HL-60 (cell line): ENCODE measurements around the gene DPP8.

Experiments used
- CTCF ChIP-seq: IDR thresholded peaks from one replicate; pipeline ENCODE4 v1.5.1; 2011; ENCODE audit warnings: low read length, control low read depth, inconsistent platforms; ENCODE audit not compliant: insufficient read depth
- POLR2AphosphoS5 ChIP-seq: IDR thresholded peaks from 2 replicates; pipeline ENCODE4 v1.6.1; 2012; ENCODE audit warnings: low read depth
- REST ChIP-seq: IDR thresholded peaks from 2 replicates; pipeline ENCODE4 v1.6.1; 2012; ENCODE audit warnings: low read depth; ENCODE audit not compliant: insufficient replicate concordance
- SPI1 ChIP-seq: IDR thresholded peaks from 2 replicates; pipeline ENCODE4 v1.6.1; 2012; ENCODE audit warnings: low read depth, mild to moderate bottlenecking, borderline replicate concordance

- TF ChIP-seq CTCF = no peak
- TF ChIP-seq POLR2AphosphoS5 = no peak
- TF ChIP-seq SPI1 = no peak
- TF ChIP-seq REST = no peak
Measured at GRCh38 chr15:65559941-65560340, 42.5 kb upstream of the DPP8 start.
